ENCODE data around the gene CNPY1. TPM values are rescaled to one million over a fixed set of nuclear protein-coding genes. Genes with fewer than 3 reads are reported as not detected.

CNPY1 gene
- total and polyA plus RNA-seq, 2 of the 8 experiments (the other 6 are each of a cell fraction or from before 2014, with no cell fraction given) = not detected

DNA sequence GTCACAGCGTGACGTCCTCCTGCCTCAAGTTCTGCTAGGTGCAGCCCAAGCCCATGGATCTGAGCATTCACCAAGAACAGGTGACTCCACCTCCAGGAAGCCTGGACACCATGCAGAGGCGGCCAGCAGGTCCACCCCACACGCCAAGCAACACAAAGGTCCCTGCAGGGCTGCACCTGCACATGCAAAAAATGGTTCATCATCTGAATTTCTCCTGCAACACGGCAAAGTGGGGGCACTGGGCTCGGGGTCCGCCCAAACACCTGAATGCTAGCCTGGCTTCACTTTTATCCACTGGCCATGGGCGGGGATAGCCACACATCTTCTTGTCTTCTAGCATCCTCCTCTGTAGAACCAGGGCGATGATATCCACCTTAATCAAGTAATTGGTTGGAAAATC, 28.9 kb downstream of the CNPY1 start:
- no peaks in the 10 kb centered on the region for H3K36me3 ChIP-seq (ENCODE audit: control insufficient read depth in 2 of 4, insufficient read depth in 4 of 4, low read length in 3 of 4)
- DNase-seq (ENCODE audit: low read depth in 1 of 2, low spot score in 2 of 2) = no peak
- no peak overlapping the region for H2BK5ac ChIP-seq (ENCODE audit: low read depth, low read length)
- CTCF ChIA-PET (ENCODE audit: partially characterized antibody) = interaction anchor here (1.4 kb wide), 1 partner anchor 16 kb away, joined by 5 read pairs; no protein-coding TSS in a partner anchor
- H4K8ac ChIP-seq (ENCODE audit: extremely low read depth, insufficient read depth, low read length) = no peak overlapping the region
- no peak overlapping the region for H3K9ac ChIP-seq (replicated peaks in 1 of 4; ENCODE audit: extremely low read depth in 1 of 4, low read depth in 3 of 4, low read length in 3 of 4)
- peaks cover 6 to 64% (median 43%) of the 10 kb centered on the region in 4 experiments for H3K27me3 ChIP-seq (replicated peaks in 1 of 4; ENCODE audit: control insufficient read depth in 3 of 4, extremely low read depth in 1 of 4, insufficient read depth in 3 of 4, low read length in 3 of 4)
- H3K4me1 ChIP-seq (replicated peaks in 1 of 4; ENCODE audit: control insufficient read depth in 3 of 4, insufficient read depth in 4 of 4, low read length in 3 of 4) = no peaks in the 10 kb centered on the region; a peak in 1 of 7 replicates
- H3K9me3 ChIP-seq (ENCODE audit: insufficient read depth in 2 of 2, low read depth in 1 of 2, low read length in 1 of 2) = no peaks in the 10 kb centered on the region
- H2BK20ac ChIP-seq (ENCODE audit: low read length) = no peak overlapping the region
- no peak overlapping the region for H2BK120ac ChIP-seq (replicated peaks; ENCODE audit: low read depth, low read length)
- POLR2A ChIA-PET (ENCODE audit: partially characterized antibody) = interaction anchor here (1.4 kb wide), 1 partner anchor 186 kb away, joined by 3 read pairs; no protein-coding TSS in a partner anchor
- WGBS, 2 experiments (ENCODE audit: extremely low coverage in 1 of 2, insufficient coverage in 1 of 2, insufficient read length in 1 of 2, insufficient replicate concordance in 2 of 2, low coverage in 1 of 2, low lambda C conversion rate in 2 of 2, missing lambda C conversion rate in 1 of 2) = 89% methylated on average over 9 of the region's 9 CpGs; no CpG with 5 or more reads in 1 of the 2 experiments
- H3K23ac ChIP-seq (ENCODE audit: insufficient read length) = no peak overlapping the region
- no peak overlapping the region for H3K4me2 ChIP-seq (ENCODE audit: insufficient read depth in 1 of 2, low read depth in 2 of 2, low read length in 2 of 2)
- FAIRE-seq = no peak
- no peaks in the 10 kb centered on the region for H3K79me1 ChIP-seq (ENCODE audit: low read depth, low read length)
- H2AFZ ChIP-seq (ENCODE audit: low read length) = no peak overlapping the region
- H3K27ac ChIP-seq (ENCODE audit: low read depth, low read length) = no peak overlapping the region
- H2AK5ac ChIP-seq (ENCODE audit: low read depth, low read length) = no peak overlapping the region
- no peak overlapping the region for H3K18ac ChIP-seq (ENCODE audit: extremely low read depth, low read length)
- H3K4me3 ChIP-seq (ENCODE audit: extremely low read depth in 1 of 4, insufficient read depth in 2 of 4, low read depth in 3 of 4, low read length in 4 of 4) = no peak overlapping the region
- H4K20me1 ChIP-seq (replicated peaks in 1 of 2; ENCODE audit: control insufficient read depth in 1 of 2, insufficient read depth in 2 of 2, low read length in 2 of 2) = peaks cover 0 to 4% of the 10 kb centered on the region in 2 experiments
- H2BK15ac ChIP-seq (ENCODE audit: low read length) = no peak overlapping the region
- H4K91ac ChIP-seq (replicated peaks; ENCODE audit: insufficient read length, low read length) = no peak overlapping the region
- H3K4ac ChIP-seq (replicated peaks; ENCODE audit: insufficient read length, low read depth, low read length) = no peak overlapping the region
- no peak overlapping the region for H4K5ac ChIP-seq (ENCODE audit: insufficient read length, low read depth, low read length)
- no peaks in the 10 kb centered on the region for H3K79me2 ChIP-seq (ENCODE audit: control insufficient read depth in 1 of 2, insufficient read depth in 2 of 2, low read length in 2 of 2)
- no peaks in the 10 kb centered on the region for H3K23me2 ChIP-seq (ENCODE audit: low read depth, low read length)
- no peak overlapping the region for H2BK12ac ChIP-seq (ENCODE audit: low read depth, low read length)
- no peak overlapping the region for H3K56ac ChIP-seq (replicated peaks; ENCODE audit: insufficient read length, low read depth, low read length)
- no peak overlapping the region for H3K14ac ChIP-seq (ENCODE audit: insufficient read length)
- TF ChIP-seq SAP30 (IDR thresholded peaks at IDR 0.05; ENCODE audit: insufficient read depth, insufficient replicate concordance, low read length) (no peak), POLR2AphosphoS5 (IDR thresholded peaks at IDR 0.05; ENCODE audit: low read depth, low read length) (no peak), E2F6 (IDR thresholded peaks at IDR 0.05) (no peak)
- TF ChIP-seq, protein P1, sequence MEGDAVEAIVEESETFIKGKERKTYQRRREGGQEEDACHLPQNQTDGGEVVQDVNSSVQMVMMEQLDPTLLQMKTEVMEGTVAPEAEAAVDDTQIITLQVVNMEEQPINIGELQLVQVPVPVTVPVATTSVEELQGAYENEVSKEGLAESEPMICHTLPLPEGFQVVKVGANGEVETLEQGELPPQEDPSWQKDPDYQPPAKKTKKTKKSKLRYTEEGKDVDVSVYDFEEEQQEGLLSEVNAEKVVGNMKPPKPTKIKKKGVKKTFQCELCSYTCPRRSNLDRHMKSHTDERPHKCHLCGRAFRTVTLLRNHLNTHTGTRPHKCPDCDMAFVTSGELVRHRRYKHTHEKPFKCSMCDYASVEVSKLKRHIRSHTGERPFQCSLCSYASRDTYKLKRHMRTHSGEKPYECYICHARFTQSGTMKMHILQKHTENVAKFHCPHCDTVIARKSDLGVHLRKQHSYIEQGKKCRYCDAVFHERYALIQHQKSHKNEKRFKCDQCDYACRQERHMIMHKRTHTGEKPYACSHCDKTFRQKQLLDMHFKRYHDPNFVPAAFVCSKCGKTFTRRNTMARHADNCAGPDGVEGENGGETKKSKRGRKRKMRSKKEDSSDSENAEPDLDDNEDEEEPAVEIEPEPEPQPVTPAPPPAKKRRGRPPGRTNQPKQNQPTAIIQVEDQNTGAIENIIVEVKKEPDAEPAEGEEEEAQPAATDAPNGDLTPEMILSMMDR (IDR thresholded peaks at IDR 0.05; ENCODE audit: control extremely low read depth in 1 of 3, insufficient read depth in 1 of 3, low read depth in 1 of 3, low read length in 3 of 3) = no peak
- TF ChIP-seq, protein P2, sequence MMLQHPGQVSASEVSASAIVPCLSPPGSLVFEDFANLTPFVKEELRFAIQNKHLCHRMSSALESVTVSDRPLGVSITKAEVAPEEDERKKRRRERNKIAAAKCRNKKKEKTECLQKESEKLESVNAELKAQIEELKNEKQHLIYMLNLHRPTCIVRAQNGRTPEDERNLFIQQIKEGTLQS (IDR thresholded peaks at IDR 0.05; ENCODE audit: insufficient read depth, low read depth, low read length) = no peak

Measured in H1 (cell line).